Measurements from ENCODE around the gene TIAM2.

- TF ChIP-seq CTCF (IDR thresholded peaks at IDR 0.05; ENCODE audit: poor library complexity) (no peak), EZH2 (IDR thresholded peaks at IDR 0.05; ENCODE audit: borderline replicate concordance) (no peak)
Measured at GRCh38 chr6:155278319-155279049, 283.4 kb downstream of the TIAM2 start.

Measured in hepatocyte (in vitro differentiated cells).